GM21526 (cell line): ENCODE results near the gene MOB3B.
"Not testable (repeated sequence)": the region's sequence is repeated elsewhere in the genome, so short reads cannot be mapped to it uniquely, and the experiment has no call there.

Experiments
- ATAC-seq: cut with Tn5 transposase; IDR thresholded peaks from one replicate; pipeline ENCODE4 v1.9.1; 2021; ENCODE audit warnings: moderate library complexity; ENCODE audit not compliant: unreplicated experiment, low FRiP score

MOB3B gene

GRCh38 chr9:27453860-27454553, 75.6 kb downstream of the MOB3B start:
- ATAC-seq, result no peak

GRCh38 chr9:27451207-27451797, 78.3 kb downstream of the MOB3B start:
- no peak for ATAC-seq

DNA sequence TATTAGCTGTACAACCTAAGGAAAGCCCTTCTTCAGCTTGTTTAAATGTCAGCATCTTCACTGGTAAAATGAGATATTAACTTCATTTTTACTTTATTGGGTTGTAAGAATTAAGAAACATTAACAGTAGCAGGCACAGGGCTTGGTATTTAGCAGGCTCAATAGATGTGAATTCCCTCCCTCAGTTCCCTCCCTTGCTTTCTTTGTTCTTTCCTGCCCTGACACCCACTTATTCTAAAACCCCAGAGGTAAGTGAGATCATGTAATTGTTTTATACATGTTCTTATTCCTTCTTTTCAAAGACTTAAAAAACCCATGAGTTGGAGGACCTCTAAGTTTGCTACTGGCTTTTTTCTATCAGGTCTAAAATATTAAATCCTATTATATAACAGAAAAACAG, 78.9 kb downstream of the MOB3B start:
- no peak for ATAC-seq

- not testable (repeated sequence) for ATAC-seq
Measured at GRCh38 chr9:27448356-27448755, 81.3 kb downstream of the MOB3B start.

DNA sequence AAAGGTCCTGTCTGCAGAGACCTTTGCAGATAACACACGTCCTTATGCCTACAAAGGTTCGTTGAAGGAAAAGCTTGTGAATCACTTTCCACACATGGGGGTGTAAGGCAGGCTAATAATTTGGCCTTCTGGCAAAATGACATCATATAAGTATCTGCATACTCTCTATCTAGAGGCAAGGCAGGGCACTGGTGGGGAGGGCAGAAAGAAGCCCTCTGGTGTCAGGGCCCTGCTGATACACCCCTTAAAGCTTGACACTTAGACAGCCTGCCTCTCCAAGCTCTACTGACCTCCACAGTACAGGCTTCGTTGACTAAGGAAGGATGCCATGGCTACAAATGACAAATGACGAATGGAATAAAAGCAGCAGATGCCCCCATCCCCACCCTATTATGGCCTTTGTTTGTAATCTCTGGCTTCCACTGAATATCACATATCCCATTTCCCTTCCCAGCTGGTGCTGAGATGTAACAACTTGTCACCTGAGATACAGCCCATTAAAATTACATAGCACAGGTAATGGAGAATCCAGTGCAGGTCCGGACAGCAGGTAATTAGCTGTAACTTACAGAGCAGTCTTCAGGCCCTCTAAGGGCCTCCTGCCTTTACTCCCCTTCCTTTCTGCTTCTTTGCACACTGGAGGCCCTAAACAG, 82.5 kb downstream of the MOB3B start:
- ATAC-seq, result no peak

- no peak for ATAC-seq
Measured at GRCh38 chr9:27445688-27446087, 83.9 kb downstream of the MOB3B start.

GRCh38 chr9:27445057-27445595, 84.5 kb downstream of the MOB3B start:
- no peak for ATAC-seq

DNA sequence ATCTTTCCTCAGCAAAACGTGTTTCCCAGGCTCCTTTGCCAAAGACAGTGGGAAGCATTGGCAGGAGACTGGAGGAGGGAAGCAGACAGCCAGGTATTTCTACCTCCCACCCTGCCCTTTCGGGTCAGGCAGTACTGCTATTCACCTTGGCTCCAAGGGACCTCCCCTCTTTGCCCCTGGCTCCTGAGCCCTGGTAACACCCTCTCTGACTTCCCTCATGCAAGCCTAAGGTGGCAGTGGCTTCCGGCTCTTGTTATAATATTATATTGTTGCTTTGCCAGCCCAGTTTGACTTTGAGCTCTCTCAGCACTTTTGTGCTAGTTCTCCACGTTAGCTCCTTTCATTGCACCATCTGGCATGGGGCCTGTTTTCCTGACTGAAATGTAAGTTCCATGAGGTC, 87.2 kb downstream of the MOB3B start:
- ATAC-seq, result no peak

DNA sequence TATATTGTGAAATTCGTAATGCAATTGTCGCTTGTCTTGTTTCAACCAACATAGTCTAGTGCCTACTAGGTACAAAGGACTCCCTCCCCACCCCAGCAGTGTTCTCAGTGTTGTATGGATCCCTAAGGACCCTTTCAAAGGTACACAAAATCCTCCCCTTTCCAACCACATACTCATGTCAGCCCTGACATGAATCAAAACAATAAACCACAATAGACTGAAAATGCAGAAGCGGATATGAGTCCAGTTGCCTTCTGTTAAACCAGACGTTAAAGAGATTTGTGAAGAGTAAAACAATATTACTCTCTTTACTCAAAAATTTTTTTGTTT, 87.9 kb downstream of the MOB3B start:
- ATAC-seq, result peak; percentile 53

GRCh38 chr9:27440888-27441740, 88.5 kb downstream of the MOB3B start:
- no peak for ATAC-seq

DNA sequence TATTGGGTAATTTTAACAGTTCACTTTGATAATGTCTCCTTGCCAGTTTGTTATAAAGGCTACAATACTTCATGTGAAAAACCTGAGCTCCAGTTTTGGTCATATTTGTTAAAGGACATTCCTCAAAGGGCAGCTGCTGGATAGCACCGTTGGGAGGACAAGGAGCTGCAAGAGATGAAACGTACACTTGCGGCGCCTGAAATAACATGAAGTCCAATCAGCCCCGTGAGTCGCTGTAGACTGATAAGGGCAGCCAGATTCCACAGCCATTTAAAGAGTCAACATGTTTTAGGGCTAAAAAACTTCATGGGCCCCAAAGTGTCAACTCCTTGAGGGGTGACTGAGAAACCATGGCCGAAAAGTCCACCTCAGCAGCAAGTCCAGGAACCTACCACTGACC, 91.1 kb downstream of the MOB3B start:
- ATAC-seq, result no peak

GRCh38 chr9:27437652-27438373, 91.8 kb downstream of the MOB3B start:
- no peak for ATAC-seq

- no peak for ATAC-seq
Measured at GRCh38 chr9:27436234-27436633, 93.4 kb downstream of the MOB3B start.

- no peak for ATAC-seq
Measured at GRCh38 chr9:27433631-27434325, 95.8 kb downstream of the MOB3B start.

DNA sequence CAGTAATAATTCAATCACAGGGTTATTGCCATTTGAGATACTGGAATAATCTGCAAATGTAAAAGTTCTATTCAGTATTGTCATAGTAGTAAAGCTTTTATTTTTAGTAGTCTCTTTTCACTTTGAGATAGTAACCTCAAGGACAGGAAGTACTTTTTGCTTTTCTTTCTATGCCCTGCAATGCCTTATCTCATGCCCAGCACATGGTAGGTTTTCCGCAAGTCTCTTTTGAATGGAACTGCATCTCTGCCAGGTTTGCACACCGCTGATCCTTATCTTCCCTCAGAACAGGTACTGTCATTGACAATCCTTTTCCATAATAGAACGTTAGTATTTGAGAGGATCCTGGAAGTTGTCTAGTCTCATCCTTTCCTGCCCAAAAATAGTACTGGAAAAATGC, 97.3 kb downstream of the MOB3B start:
- no peak for ATAC-seq

GRCh38 chr9:27431543-27432147, 98.0 kb downstream of the MOB3B start:
- ATAC-seq, result no peak

- no peak for ATAC-seq
Measured at GRCh38 chr9:27430750-27431535, 98.7 kb downstream of the MOB3B start.

DNA sequence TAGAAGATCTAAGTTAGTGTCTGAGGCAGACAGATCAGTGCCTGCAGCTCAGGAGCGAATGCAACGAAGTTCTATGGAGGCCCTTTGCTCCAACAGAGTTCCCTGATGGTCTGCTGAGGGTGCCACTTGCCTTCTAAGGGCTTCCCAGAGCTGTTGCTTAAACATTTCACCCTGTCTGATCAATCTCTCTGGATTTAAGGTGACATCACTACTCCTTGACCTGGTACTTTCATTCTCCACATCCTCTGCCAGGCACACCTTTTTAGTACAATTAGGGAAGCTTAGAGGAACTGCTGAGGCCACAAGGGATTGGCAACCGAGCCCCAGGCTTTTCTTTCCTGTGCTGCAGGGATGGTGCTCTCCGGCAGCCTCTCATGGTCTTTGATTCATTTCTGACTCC, 99.7 kb downstream of the MOB3B start:
- ATAC-seq, result no peak

DNA sequence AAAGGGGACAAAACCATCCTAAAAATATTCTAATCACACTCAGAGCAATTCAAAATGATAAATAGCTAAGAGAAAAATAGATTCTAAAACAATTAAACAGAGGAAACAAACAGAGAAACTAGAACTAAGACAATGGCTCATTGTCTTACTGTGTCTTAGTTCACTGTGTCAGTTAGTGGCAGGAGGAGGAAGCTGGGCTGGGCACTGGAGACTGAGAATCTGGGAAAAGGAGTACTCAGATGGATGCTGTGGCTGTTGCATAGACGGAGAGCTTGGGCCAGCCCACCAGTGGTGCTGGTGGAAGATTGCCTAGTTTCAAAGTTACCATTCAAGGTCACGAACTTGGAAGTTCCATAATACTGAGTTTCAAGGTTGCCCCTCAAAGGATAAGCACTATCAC, 100.2 kb downstream of the MOB3B start:
- no peak for ATAC-seq
